Measurements from ENCODE around the gene PDE2A. TPM values are rescaled to one million over a fixed set of nuclear protein-coding genes. Genes with fewer than 3 reads are reported as not detected.

The PDE2A gene
- total RNA-seq, 2 donors from 2014 or later, result 3.7 to 13.3 TPM

DNA sequence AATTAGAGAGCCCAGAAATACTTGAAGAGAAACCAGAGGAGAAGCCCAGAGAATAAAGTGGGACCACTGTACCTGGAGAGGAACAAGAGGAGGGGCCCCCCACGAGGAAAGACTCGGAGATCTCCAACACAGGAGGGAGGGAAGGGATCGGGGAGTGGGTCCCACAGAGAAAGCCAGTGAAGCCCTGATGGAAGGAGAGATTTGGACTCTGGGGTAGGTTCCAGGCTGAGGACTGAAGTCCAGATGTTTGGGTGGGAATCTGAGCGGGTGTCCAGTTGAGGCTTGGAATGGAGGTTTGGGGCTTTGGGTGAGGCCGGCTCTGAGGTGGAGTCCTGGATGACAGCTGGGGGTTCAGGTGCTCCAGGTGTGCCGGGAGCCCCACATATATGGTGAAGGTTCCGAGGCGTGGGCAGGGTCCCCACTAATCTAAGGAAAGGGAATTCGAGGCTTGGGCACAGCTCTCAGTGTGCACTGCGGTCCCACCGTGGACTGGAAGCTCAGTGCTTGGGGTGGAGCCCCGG is 32.6 kb downstream of the PDE2A start:
- Mint-ChIP-seq H3K4me3 (peak overlapping the region; percentile 25), H3K27ac (no peak overlapping the region), H3K9me3 (no peaks in the 10 kb centered on the region), H3K4me1 (peaks cover 10% of the 10 kb centered on the region), H3K27me3 (ENCODE audit: insufficient read depth) (peaks cover 17% of the 10 kb centered on the region), H3K36me3 (ENCODE audit: low read depth) (no peaks in the 10 kb centered on the region)
- H3K27ac ChIP-seq (ENCODE audit: low read depth, low read length), result no peak overlapping the region
- H3K9ac ChIP-seq (ENCODE audit: extremely low read depth, low read length, poor library complexity, severe bottlenecking), result no peak overlapping the region
- DNase-seq, result no peak
- 58 to 63% methylated on average over 12 of the region's 12 CpGs for WGBS, 2 experiments (ENCODE audit: insufficient coverage in 1 of 2, insufficient read length in 1 of 2)
- H3K36me3 ChIP-seq (ENCODE audit: control insufficient read depth, insufficient read depth, low read length), result no peaks in the 10 kb centered on the region
- no peak for TF ChIP-seq CTCF (conservative IDR thresholded peaks at IDR 0.05)
- H3K9me3 ChIP-seq (ENCODE audit: control insufficient read depth, low read length), result no peaks in the 10 kb centered on the region
- no peaks in the 10 kb centered on the region for H3K4me1 ChIP-seq (ENCODE audit: control insufficient read depth, insufficient read depth, low read length)
- peaks cover 46% of the 10 kb centered on the region for H3K27me3 ChIP-seq (ENCODE audit: control insufficient read depth, insufficient read depth, low read length, poor library complexity, severe bottlenecking)
- no peak overlapping the region for H3K4me3 ChIP-seq (ENCODE audit: low read length)

- Mint-ChIP-seq H3K4me3 (no peak overlapping the region), H3K36me3 (ENCODE audit: low read depth) (no peaks in the 10 kb centered on the region), H3K27ac (no peak overlapping the region), H3K4me1 (peaks cover 12% of the 10 kb centered on the region), H3K27me3 (ENCODE audit: insufficient read depth) (peaks cover 17% of the 10 kb centered on the region), H3K9me3 (no peaks in the 10 kb centered on the region)
- Histone ChIP-seq H3K4me3 (ENCODE audit: low read length) (no peak overlapping the region), H3K27me3 (ENCODE audit: control insufficient read depth, insufficient read depth, low read length, poor library complexity, severe bottlenecking) (peaks cover 52% of the 10 kb centered on the region), H3K9me3 (ENCODE audit: control insufficient read depth, low read length) (no peaks in the 10 kb centered on the region), H3K27ac (ENCODE audit: low read depth, low read length) (no peak overlapping the region), H3K4me1 (ENCODE audit: control insufficient read depth, insufficient read depth, low read length) (no peaks in the 10 kb centered on the region), H3K9ac (ENCODE audit: extremely low read depth, low read length, poor library complexity, severe bottlenecking) (no peak overlapping the region), H3K36me3 (ENCODE audit: control insufficient read depth, insufficient read depth, low read length) (no peaks in the 10 kb centered on the region)
- TF ChIP-seq CTCF (conservative IDR thresholded peaks at IDR 0.05), result no peak
- 84 to 94% methylated on average over 10 to 23 of the region's 23 CpGs for WGBS, 2 experiments (ENCODE audit: insufficient coverage in 1 of 2, insufficient read length in 1 of 2)
- no peak for DNase-seq
Measured at GRCh38 chr11:72639502-72640375, 34.5 kb downstream of the PDE2A start.

- Mint-ChIP-seq H3K27me3 (ENCODE audit: insufficient read depth) (peaks cover 13% of the 10 kb centered on the region), H3K9me3 (no peaks in the 10 kb centered on the region), H3K27ac (no peak overlapping the region), H3K36me3 (ENCODE audit: low read depth) (no peaks in the 10 kb centered on the region), H3K4me3 (no peak overlapping the region), H3K4me1 (peaks cover 13% of the 10 kb centered on the region)
- Histone ChIP-seq H3K36me3 (ENCODE audit: control insufficient read depth, insufficient read depth, low read length) (no peaks in the 10 kb centered on the region), H3K27me3 (ENCODE audit: control insufficient read depth, insufficient read depth, low read length, poor library complexity, severe bottlenecking) (peaks cover 45% of the 10 kb centered on the region), H3K4me1 (ENCODE audit: control insufficient read depth, insufficient read depth, low read length) (no peaks in the 10 kb centered on the region), H3K9me3 (ENCODE audit: control insufficient read depth, low read length) (no peaks in the 10 kb centered on the region), H3K4me3 (ENCODE audit: low read length) (no peak overlapping the region), H3K9ac (ENCODE audit: extremely low read depth, low read length, poor library complexity, severe bottlenecking) (no peak overlapping the region), H3K27ac (ENCODE audit: low read depth, low read length) (no peak overlapping the region)
- WGBS, 2 experiments (ENCODE audit: insufficient coverage in 1 of 2, insufficient read length in 1 of 2), result 88 to 92% methylated on average over 7 to 8 of the region's 8 CpGs
- no peak for TF ChIP-seq CTCF (conservative IDR thresholded peaks at IDR 0.05)
- no peak for DNase-seq
Measured at GRCh38 chr11:72637926-72638325, 36.3 kb downstream of the PDE2A start.

Data from endodermal cell (in vitro differentiated cells).